SK-N-SH (cell line): Measurements from ENCODE around the gene REN. TPM values are rescaled to one million over a fixed set of nuclear protein-coding genes. Genes with fewer than 3 reads are reported as not detected.

Experiments
- CTCF ChIA-PET: fragments of 300-600, 350-600 bp; formaldehyde crosslinking; extraction: SDS; loops from one replicate; lab custom pipeline; 2021; lab: Yijun Ruan, JAX
- POLR2A ChIA-PET: fragments of 350-600 bp; sonication (Branson Sonifier 250); formaldehyde crosslinking; extraction: SDS; loops from one replicate; lab custom pipeline; 2020; ENCODE audit warnings: antibody characterized with exemption, inconsistent platforms; lab: Yijun Ruan, JAX
- DNase-seq: peaks from one replicate; pipeline ENCODE4 v3.0.0; 2012
- H2AFZ ChIP-seq: fragments of 200-600 bp; sonication (generic); 2 replicates; pipeline ENCODE4 v1.8.1; 2016; ENCODE audit warnings: antibody characterized with exemption, mild to moderate bottlenecking, low read depth
- H3F3A ChIP-seq: fragments of 200-600 bp; sonication (generic); replicated peaks from 2 replicates; pipeline ENCODE3; 2016; ENCODE audit warnings: antibody characterized with exemption, mild to moderate bottlenecking; ENCODE audit not compliant: insufficient read depth
- H3K27ac ChIP-seq, 2 experiments: fragments of 200-500 bp in 1 of 2; fragments of 200-600 bp in 1 of 2; sonication (Bioruptor generic) in 1 of 2; sonication (generic), shearing (Covaris generic) in 1 of 2; 2 replicates each; pipeline versions ENCODE4 v1.5.1 to v1.6.1; 2014 to 2016; ENCODE audit warnings: low read depth in 2 of 2, inconsistent platforms in 1 of 2, low read length in 1 of 2, mild to moderate bottlenecking in 1 of 2, mixed read lengths in 1 of 2
- H3K27me3 ChIP-seq: fragments of 200-600 bp; sonication (generic), shearing (Covaris generic); 2 replicates; pipeline ENCODE4 v1.6.1; 2016; ENCODE audit warnings: mixed run types; ENCODE audit not compliant: insufficient read depth
- H3K36me3 ChIP-seq, 2 experiments: fragments of 200-500 bp in 1 of 2; fragments of 200-600 bp in 1 of 2; sonication (Bioruptor generic) in 1 of 2; sonication (generic) in 1 of 2; replicated peaks in 1 of 2; 2 replicates each; pipeline versions ENCODE3 to v1.5.1; 2014 to 2016; ENCODE audit warnings: low read length in 1 of 2, mild to moderate bottlenecking in 1 of 2; ENCODE audit not compliant: insufficient read depth in 2 of 2, control insufficient read depth in 1 of 2
- H3K4me1 ChIP-seq, 2 experiments: fragments of 200-500 bp in 1 of 2; fragments of 200-600 bp in 1 of 2; sonication (Bioruptor generic) in 1 of 2; sonication (generic), shearing (Covaris generic) in 1 of 2; 2 replicates each; pipeline versions ENCODE4 v1.5.1 to v1.6.1; 2014 to 2016; ENCODE audit warnings: low read depth in 1 of 2, low read length in 1 of 2, mixed run types in 1 of 2; ENCODE audit not compliant: insufficient read depth in 2 of 2, control insufficient read depth in 1 of 2
- H3K4me2 ChIP-seq: fragments of 200-600 bp; sonication (generic), shearing (Covaris generic); 2 replicates; pipeline ENCODE4 v1.6.1; 2017; ENCODE audit warnings: mixed run types
- H3K4me3 ChIP-seq, 2 experiments: fragments of 200-500 bp in 1 of 2; fragments of 200-600 bp in 1 of 2; sonication (Bioruptor generic) in 1 of 2; sonication (generic), shearing (Covaris generic) in 1 of 2; 2 replicates each; pipeline versions ENCODE4 v1.5.1 to v1.8.1; 2014 to 2016; ENCODE audit warnings: low read depth in 2 of 2, inconsistent platforms in 1 of 2, low read length in 1 of 2, mild to moderate bottlenecking in 1 of 2, mixed read lengths in 1 of 2, moderate library complexity in 1 of 2
- H3K79me2 ChIP-seq: fragments of 200-600 bp; sonication (generic); 2 replicates; pipeline ENCODE4 v1.8.1; 2017; ENCODE audit warnings: mild to moderate bottlenecking; ENCODE audit not compliant: insufficient read depth
- H3K9ac ChIP-seq: fragments of 200-600 bp; sonication (generic); 2 replicates; pipeline ENCODE4 v1.6.1; 2017; ENCODE audit warnings: mixed run types
- H3K9me2 ChIP-seq: fragments of 200-600 bp; sonication (generic); 2 replicates; pipeline ENCODE4 v1.6.1; 2017; ENCODE audit warnings: mixed run types
- H3K9me3 ChIP-seq: fragments of 200-600 bp; sonication (generic); 2 replicates; pipeline ENCODE4 v1.6.1; 2017; ENCODE audit warnings: mixed run types, mild to moderate bottlenecking, moderate library complexity
- H4K20me1 ChIP-seq: fragments of 200-600 bp; sonication (generic); 2 replicates; pipeline ENCODE4 v1.6.1; 2017; ENCODE audit warnings: mild to moderate bottlenecking, mixed run types; ENCODE audit not compliant: insufficient read depth
- CHD2 ChIP-seq: fragments of 150-350 bp; IDR thresholded peaks from 2 replicates; pipeline ENCODE4 v1.6.1; 2018; ENCODE audit warnings: low read length; ENCODE audit not compliant: partially characterized antibody
- ELF1 ChIP-seq: IDR thresholded peaks from 2 replicates; pipeline ENCODE4 v1.4.0; 2012
- EP300 ChIP-seq, 2 experiments: IDR thresholded peaks; 2 replicates each; pipeline versions ENCODE4 v1.4.0 to v1.6.1; 2012; ENCODE audit warnings: borderline replicate concordance in 1 of 2, low read depth in 1 of 2, low read length in 1 of 2
- FOSL2 ChIP-seq: IDR thresholded peaks from 2 replicates; pipeline ENCODE4 v1.4.0; 2012; ENCODE audit warnings: low read depth, mild to moderate bottlenecking, moderate library complexity, borderline replicate concordance
- GATA2 ChIP-seq: sonication (generic); formaldehyde crosslinking; IDR thresholded peaks from 2 replicates; pipeline ENCODE4 v1.5.0; 2020; ENCODE audit warnings: mild to moderate bottlenecking, missing genetic modification reagents
- IRF3 ChIP-seq: fragments of 150-350 bp; IDR thresholded peaks from 2 replicates; pipeline ENCODE4 v1.6.1; 2016; ENCODE audit warnings: mild to moderate bottlenecking, low read depth, low read length
- MEF2A ChIP-seq: IDR thresholded peaks from 2 replicates; pipeline ENCODE4 v1.4.0; 2012; ENCODE audit warnings: low read depth, borderline replicate concordance
- NFIC ChIP-seq: IDR thresholded peaks from 2 replicates; pipeline ENCODE4 v1.4.0; 2012; ENCODE audit warnings: borderline replicate concordance
- PBX3 ChIP-seq: IDR thresholded peaks from 2 replicates; pipeline ENCODE4; 2012
- POLR2AphosphoS5 ChIP-seq: IDR thresholded peaks from 2 replicates; pipeline ENCODE4 v1.6.1; 2012; ENCODE audit warnings: low read depth, low read length
- RAD21 ChIP-seq: IDR thresholded peaks from 2 replicates; pipeline ENCODE4 v1.6.1; 2012; ENCODE audit warnings: mild to moderate bottlenecking, low read length
- REST ChIP-seq: IDR thresholded peaks from 2 replicates; pipeline ENCODE4 v1.6.1; 2012; ENCODE audit warnings: mild to moderate bottlenecking, low read depth, low read length, moderate library complexity
- RFX5 ChIP-seq: IDR thresholded peaks from 2 replicates; pipeline ENCODE4 v1.6.1; 2012; ENCODE audit warnings: mild to moderate bottlenecking, improper control_type of control experiment, low read length
- RXRA ChIP-seq: IDR thresholded peaks from 2 replicates; pipeline ENCODE4 v1.4.0; 2012; ENCODE audit warnings: low read depth, mild to moderate bottlenecking, borderline replicate concordance
- SIN3A ChIP-seq: IDR thresholded peaks from 2 replicates; pipeline ENCODE4 v1.6.1; 2012; ENCODE audit warnings: low read depth, mild to moderate bottlenecking, low read length, moderate library complexity, borderline replicate concordance
- SMC3 ChIP-seq: IDR thresholded peaks from 2 replicates; pipeline ENCODE4 v1.6.1; 2012; ENCODE audit warnings: low read depth, low read length, improper control_type of control experiment
- TAF1 ChIP-seq: IDR thresholded peaks from 2 replicates; pipeline ENCODE4 v1.6.1; 2012; ENCODE audit warnings: low read depth, mild to moderate bottlenecking, low read length, moderate library complexity, borderline replicate concordance
- TCF12 ChIP-seq: IDR thresholded peaks from 2 replicates; pipeline ENCODE4 v1.4.0; 2012
- TEAD4 ChIP-seq: IDR thresholded peaks from 2 replicates; pipeline ENCODE4 v1.4.0; 2012; ENCODE audit warnings: mild to moderate bottlenecking, borderline replicate concordance; ENCODE audit not compliant: insufficient read depth
- YY1 ChIP-seq: IDR thresholded peaks from 2 replicates; pipeline ENCODE4 v1.4.0; 2012; ENCODE audit warnings: low read depth, mild to moderate bottlenecking
- ZBTB33 ChIP-seq: IDR thresholded peaks from 2 replicates; pipeline ENCODE4 v1.4.0; 2012; ENCODE audit warnings: low read depth, borderline replicate concordance
- WGBS: methylation state at CpG from one replicate; pipeline ENCODE4 v1.1.6; 2017; ENCODE audit warnings: low lambda C conversion rate; 5-methylcytosine and 5-hydroxymethylcytosine counted together
- polyA plus RNA-seq, 3 experiments: library from polyadenylated mRNA; depleted of rRNA; stranded (reverse); fragments of >200 nt; gene quantifications; 2 replicates each; pipeline ENCODE4 v1.2.3, GENCODE V29; 2012

The REN gene
- polyA plus RNA-seq, 1 of the 3 experiments (the other 2 are of a cell fraction): not detected

GRCh38 chr1:204146309-204146708 is 19.8 kb downstream of the REN start (continued):
- TF ChIP-seq IRF3 (no peak), MEF2A (no peak), CHD2 (no peak), NFIC (no peak), RFX5 (no peak), PBX3 (no peak), ELF1 (no peak), POLR2AphosphoS5 (no peak), SMC3 (no peak), RXRA (no peak), TCF12 (no peak), GATA2 (CRISPR knock-in tag) (no peak), YY1 (no peak)

- H3K27ac ChIP-seq: no peak overlapping the region
- 62% methylated on average over 4 of the region's 4 CpGs for WGBS
- H3K9ac ChIP-seq: no peak overlapping the region
- no peaks in the 10 kb centered on the region for H3K9me2 ChIP-seq
- TF ChIP-seq REST: no peak
- TF ChIP-seq TEAD4: no peak
- no peak for TF ChIP-seq EP300 (IDR thresholded peaks at IDR 0.05; ENCODE audit: borderline replicate concordance in 1 of 2, low read depth in 1 of 2, low read length in 1 of 2)
- TF ChIP-seq SIN3A: no peak
- TF ChIP-seq TAF1: no peak
- no peak for TF ChIP-seq RAD21
- TF ChIP-seq IRF3: no peak
- no peak for TF ChIP-seq MEF2A
- TF ChIP-seq SMC3: no peak
- no peak for TF ChIP-seq FOSL2
- no peak for TF ChIP-seq ZBTB33
- no peaks in the 10 kb centered on the region for H3F3A ChIP-seq
- no peaks in the 10 kb centered on the region; a peak in 1 of 4 replicates for H3K4me1 ChIP-seq
- DNase-seq: no peak
- H4K20me1 ChIP-seq: no peaks in the 10 kb centered on the region
- H3K4me2 ChIP-seq: no peak overlapping the region
- H3K9me3 ChIP-seq: no peaks in the 10 kb centered on the region
- CTCF ChIA-PET: interaction anchor here (1.0 to 2.3 kb wide), 5 partner anchors 7 to 254 kb away, joined by 3 to 16 read pairs (median 4); partner anchors contain the start of gene ETNK2
- H3K36me3 ChIP-seq: peaks cover 0 to 4% of the 10 kb centered on the region in 2 experiments
- POLR2A ChIA-PET: no interaction called here
- no peaks in the 10 kb centered on the region for H3K27me3 ChIP-seq
- H3K4me3 ChIP-seq: no peak overlapping the region
- H2AFZ ChIP-seq: no peak overlapping the region
- H3K79me2 ChIP-seq: no peaks in the 10 kb centered on the region
Measured at GRCh38 chr1:204145033-204145504, 21.1 kb downstream of the REN start.
